HL-60 (cell line): ENCODE measurements around the gene MYCBPAP.

ENCODE experiments used
- DNase-seq, 2 experiments: peaks; one replicate each; pipeline ENCODE4 v3.0.0-alpha.2; 2010 to 2020; ENCODE audit warnings: low read depth in 1 of 2, low spot score in 1 of 2
- H3K27ac ChIP-seq: fragments of 250-450 bp; sonication (Bioruptor Pico); replicated peaks from 2 replicates; pipeline ENCODE4 v1.5.1; 2020; ENCODE audit warnings: mild to moderate bottlenecking, moderate library complexity
- H3K27me3 ChIP-seq: fragments of 250-450 bp; sonication (Bioruptor Pico); 2 replicates; pipeline ENCODE4 v1.5.1; 2021; ENCODE audit warnings: mild to moderate bottlenecking, moderate library complexity; ENCODE audit not compliant: insufficient read depth, poor library complexity, severe bottlenecking
- H3K4me3 ChIP-seq: replicated peaks from 2 replicates; pipeline ENCODE4 v1.5.1; 2011; ENCODE audit warnings: mild to moderate bottlenecking, control low read depth, low read length; ENCODE audit not compliant: insufficient read depth
- CTCF ChIP-seq: IDR thresholded peaks from one replicate; pipeline ENCODE4 v1.5.1; 2011; ENCODE audit warnings: low read length, control low read depth, inconsistent platforms; ENCODE audit not compliant: insufficient read depth
- GABPA ChIP-seq: IDR thresholded peaks from 2 replicates; pipeline ENCODE4 v1.6.1; 2012; ENCODE audit warnings: low read depth
- POLR2AphosphoS5 ChIP-seq: IDR thresholded peaks from 2 replicates; pipeline ENCODE4 v1.6.1; 2012; ENCODE audit warnings: low read depth
- REST ChIP-seq: IDR thresholded peaks from 2 replicates; pipeline ENCODE4 v1.6.1; 2012; ENCODE audit warnings: low read depth; ENCODE audit not compliant: insufficient replicate concordance
- SPI1 ChIP-seq: IDR thresholded peaks from 2 replicates; pipeline ENCODE4 v1.6.1; 2012; ENCODE audit warnings: low read depth, mild to moderate bottlenecking, borderline replicate concordance

The MYCBPAP gene

GRCh38 chr17:50523208-50523607 is 15.0 kb downstream of the MYCBPAP start:
- Histone ChIP-seq H3K27me3 (no peaks in the 10 kb centered on the region), H3K27ac (no peak overlapping the region), H3K4me3 (no peak overlapping the region)
- DNase-seq: no peak
- TF ChIP-seq REST: no peak
- TF ChIP-seq CTCF: no peak
- TF ChIP-seq POLR2AphosphoS5: no peak
- TF ChIP-seq GABPA: no peak
- TF ChIP-seq SPI1: no peak

GRCh38 chr17:50524838-50525237 is 16.6 kb downstream of the MYCBPAP start:
- Histone ChIP-seq H3K4me3 (no peak overlapping the region), H3K27ac (no peak overlapping the region), H3K27me3 (no peaks in the 10 kb centered on the region)
- DNase-seq: no peak
- no peak for TF ChIP-seq POLR2AphosphoS5
- TF ChIP-seq GABPA: no peak
- no peak for TF ChIP-seq REST
- no peak for TF ChIP-seq CTCF
- TF ChIP-seq SPI1: no peak

GRCh38 chr17:50527155-50527762 is 19.0 kb downstream of the MYCBPAP start:
- Histone ChIP-seq H3K27me3 (peaks cover 3% of the 10 kb centered on the region), H3K27ac (no peak overlapping the region), H3K4me3 (no peak overlapping the region)
- peak in 1 of 2 experiments; percentile 21 for DNase-seq
- TF ChIP-seq CTCF (no peak), SPI1 (peak; percentile 61; the same call in 1 of the 2 replicates), REST (no peak)
